Liver (tissue), 9 donors: ENCODE results near the gene SLC29A3. TPM values are rescaled to one million over a fixed set of nuclear protein-coding genes. Genes with fewer than 3 reads are reported as not detected.

Experiments
- DNase-seq: peaks from one replicate; pipeline ENCODE4 v3.0.0-alpha.2; 2017; ENCODE audit warnings: low spot score
- H3K27ac ChIP-seq, 2 donors: one replicate each; pipeline ENCODE4 v1.7.0; 2013; ENCODE audit warnings: inconsistent platforms in 2 of 2, low read length in 2 of 2, control low read depth in 1 of 2, low read depth in 1 of 2, mild to moderate bottlenecking in 1 of 2
- H3K27me3 ChIP-seq, 4 donors: one replicate each; pipeline versions ENCODE4 v1.6.1 to v1.7.0; 2013; ENCODE audit warnings: low read length in 3 of 4, inconsistent platforms in 1 of 4, mild to moderate bottlenecking in 1 of 4, moderate library complexity in 1 of 4; ENCODE audit not compliant: control insufficient read depth in 4 of 4, insufficient read depth in 4 of 4
- H3K36me3 ChIP-seq, 4 donors: one replicate each; pipeline versions ENCODE4 v1.6.1 to v1.7.0; 2013; ENCODE audit warnings: low read length in 3 of 4, mild to moderate bottlenecking in 3 of 4, low read depth in 1 of 4, moderate library complexity in 1 of 4; ENCODE audit not compliant: control insufficient read depth in 4 of 4, insufficient read depth in 3 of 4
- H3K4me1 ChIP-seq, 4 donors: one replicate each; pipeline versions ENCODE4 v1.6.1 to v1.7.0; 2013; ENCODE audit warnings: low read length in 3 of 4, mild to moderate bottlenecking in 3 of 4, moderate library complexity in 1 of 4; ENCODE audit not compliant: control insufficient read depth in 4 of 4, insufficient read depth in 4 of 4
- H3K4me3 ChIP-seq, 3 donors: one replicate each; pipeline versions ENCODE4 v1.6.1 to v1.7.0; 2013; ENCODE audit warnings: low read length in 3 of 3, control low read depth in 1 of 3, low read depth in 1 of 3, mild to moderate bottlenecking in 1 of 3
- H3K9ac ChIP-seq, 2 donors: one replicate each; pipeline ENCODE4 v1.7.0; 2013; ENCODE audit warnings: low read length in 2 of 2, mild to moderate bottlenecking in 2 of 2, moderate library complexity in 2 of 2, control low read depth in 1 of 2, low read depth in 1 of 2
- H3K9me3 ChIP-seq, 4 donors: one replicate each; pipeline versions ENCODE4 v1.6.1 to v1.7.0; 2013; ENCODE audit warnings: low read length in 3 of 4; ENCODE audit not compliant: control insufficient read depth in 4 of 4
- ATF3 ChIP-seq: IDR thresholded peaks from 2 replicates; pipeline ENCODE4 v1.6.1; 2016; ENCODE audit warnings: antibody characterized with exemption
- EGR1 ChIP-seq, 2 donors: IDR thresholded peaks; 2 replicates each; pipeline ENCODE4 v1.6.1; 2016 to 2018; ENCODE audit warnings: antibody characterized with exemption in 2 of 2, low read depth in 2 of 2
- FOXA1 ChIP-seq: IDR thresholded peaks from 2 replicates; pipeline ENCODE4 v1.6.1; 2016; ENCODE audit warnings: antibody characterized with exemption
- HNF4A ChIP-seq, 2 donors: conservative IDR thresholded peaks; 2 replicates each; pipeline ENCODE4 v1.6.1; 2016; ENCODE audit warnings: antibody characterized with exemption in 2 of 2, mild to moderate bottlenecking in 2 of 2
- HNF4G ChIP-seq: IDR thresholded peaks from 2 replicates; pipeline ENCODE4 v1.6.1; 2016; ENCODE audit warnings: antibody characterized with exemption
- JUND ChIP-seq, 2 donors: IDR thresholded peaks; 2 replicates each; pipeline ENCODE4 v1.6.1; 2016; ENCODE audit warnings: antibody characterized with exemption in 2 of 2
- NR2F2 ChIP-seq: IDR thresholded peaks from 2 replicates; pipeline ENCODE4 v1.6.1; 2016; ENCODE audit warnings: antibody characterized with exemption
- RAD21 ChIP-seq, 2 donors: IDR thresholded peaks; 2 replicates each; pipeline ENCODE4 v1.6.1; 2016; ENCODE audit warnings: antibody characterized with exemption in 2 of 2, mild to moderate bottlenecking in 2 of 2
- REST ChIP-seq: IDR thresholded peaks from 2 replicates; pipeline ENCODE4 v1.6.1; 2016; ENCODE audit warnings: antibody characterized with exemption, mild to moderate bottlenecking
- RXRA ChIP-seq, 2 donors: IDR thresholded peaks; 2 replicates each; pipeline ENCODE4 v1.6.1; 2017 to 2018; ENCODE audit warnings: antibody characterized with exemption in 2 of 2, mild to moderate bottlenecking in 1 of 2
- SP1 ChIP-seq: IDR thresholded peaks from 2 replicates; pipeline ENCODE4 v1.6.1; 2018; ENCODE audit warnings: antibody characterized with exemption, mild to moderate bottlenecking
- TAF1 ChIP-seq: conservative IDR thresholded peaks from 2 replicates; pipeline ENCODE4 v1.6.1; 2016; ENCODE audit warnings: antibody characterized with exemption, mild to moderate bottlenecking
- YY1 ChIP-seq: IDR thresholded peaks from 2 replicates; pipeline ENCODE4 v1.6.1; 2016; ENCODE audit warnings: antibody characterized with exemption, mild to moderate bottlenecking
- WGBS: extraction: QIAGEN DNeasy Blood & Tissue Kit; methylation state at CpG from one replicate; pipeline ENCODE4 v1.1.7; 2013; 5-methylcytosine and 5-hydroxymethylcytosine counted together
- polyA plus RNA-seq, 2 donors: library from polyadenylated mRNA; stranded (reverse) in 1 of 2; unstranded in 1 of 2; fragments of 200-250 nt in 1 of 2; fragments of >200 nt in 1 of 2; fragmentation: Nextera tagmentation in 1 of 2; extraction: Ambion mirVana in 1 of 2; gene quantifications; one replicate each; pipeline versions ENCODE4 v1.2.1 to v1.2.3, GENCODE V29; 2013 to 2015
- total RNA-seq, 2 donors: library from RNA; depleted of rRNA; stranded (reverse); fragments of >200 nt; gene quantifications; one replicate each; pipeline ENCODE4 v1.2.3, GENCODE V29; 2014
- TF ChIP-seq, protein P1 (sequence below): fragments of 150-350 bp; IDR thresholded peaks from 2 replicates; pipeline ENCODE4 v1.5.1; 2017; ENCODE audit warnings: improper control_type of control experiment, low read depth, low read length; ENCODE audit not compliant: missing input control
- TF ChIP-seq, protein P2 (sequence below): IDR thresholded peaks from 2 replicates; pipeline ENCODE4 v1.6.1; 2016; ENCODE audit warnings: antibody characterized with exemption
- TF ChIP-seq, protein P3 (sequence below): IDR thresholded peaks from 2 replicates; pipeline ENCODE4 v1.6.1; 2016; ENCODE audit warnings: antibody characterized with exemption
- donor health status: healthy.
- donor health status: healthy.
- donor health status: healthy.
- donor health status: healthy.
- donor health status: healthy.

Gene SLC29A3
- total and polyA plus RNA-seq, 4 donors, result 3.1 to 11.9 (median 5.3) TPM

GRCh38 chr10:71349406-71349805 lies 30.3 kb downstream of the SLC29A3 start:
- H3K9me3 ChIP-seq, result no peaks in the 10 kb centered on the region
- H3K27ac ChIP-seq, result no peak overlapping the region
- no peaks in the 10 kb centered on the region for H3K27me3 ChIP-seq
- TF ChIP-seq JUND (IDR thresholded peaks at IDR 0.05) (no peak), REST (no peak), HNF4G (no peak), EGR1 (IDR thresholded peaks at IDR 0.05; ENCODE audit: low read depth in 2 of 2) (no peak), SP1 (no peak), YY1 (no peak), HNF4A (conservative IDR thresholded peaks at IDR 0.05) (no peak), RXRA (IDR thresholded peaks at IDR 0.05) (no peak), ATF3 (no peak)
- TF ChIP-seq, protein P1, sequence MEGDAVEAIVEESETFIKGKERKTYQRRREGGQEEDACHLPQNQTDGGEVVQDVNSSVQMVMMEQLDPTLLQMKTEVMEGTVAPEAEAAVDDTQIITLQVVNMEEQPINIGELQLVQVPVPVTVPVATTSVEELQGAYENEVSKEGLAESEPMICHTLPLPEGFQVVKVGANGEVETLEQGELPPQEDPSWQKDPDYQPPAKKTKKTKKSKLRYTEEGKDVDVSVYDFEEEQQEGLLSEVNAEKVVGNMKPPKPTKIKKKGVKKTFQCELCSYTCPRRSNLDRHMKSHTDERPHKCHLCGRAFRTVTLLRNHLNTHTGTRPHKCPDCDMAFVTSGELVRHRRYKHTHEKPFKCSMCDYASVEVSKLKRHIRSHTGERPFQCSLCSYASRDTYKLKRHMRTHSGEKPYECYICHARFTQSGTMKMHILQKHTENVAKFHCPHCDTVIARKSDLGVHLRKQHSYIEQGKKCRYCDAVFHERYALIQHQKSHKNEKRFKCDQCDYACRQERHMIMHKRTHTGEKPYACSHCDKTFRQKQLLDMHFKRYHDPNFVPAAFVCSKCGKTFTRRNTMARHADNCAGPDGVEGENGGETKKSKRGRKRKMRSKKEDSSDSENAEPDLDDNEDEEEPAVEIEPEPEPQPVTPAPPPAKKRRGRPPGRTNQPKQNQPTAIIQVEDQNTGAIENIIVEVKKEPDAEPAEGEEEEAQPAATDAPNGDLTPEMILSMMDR, result no peak
- H3K36me3 ChIP-seq, result no peaks in the 10 kb centered on the region
- no peak overlapping the region for H3K4me3 ChIP-seq
- H3K4me1 ChIP-seq, result peaks cover 15 to 48% (median 35%) of the 10 kb centered on the region in 4 donors
- H3K9ac ChIP-seq, result no peak overlapping the region
- 97% methylated on average over 7 of the region's 7 CpGs for WGBS
- no peak for DNase-seq

DNA sequence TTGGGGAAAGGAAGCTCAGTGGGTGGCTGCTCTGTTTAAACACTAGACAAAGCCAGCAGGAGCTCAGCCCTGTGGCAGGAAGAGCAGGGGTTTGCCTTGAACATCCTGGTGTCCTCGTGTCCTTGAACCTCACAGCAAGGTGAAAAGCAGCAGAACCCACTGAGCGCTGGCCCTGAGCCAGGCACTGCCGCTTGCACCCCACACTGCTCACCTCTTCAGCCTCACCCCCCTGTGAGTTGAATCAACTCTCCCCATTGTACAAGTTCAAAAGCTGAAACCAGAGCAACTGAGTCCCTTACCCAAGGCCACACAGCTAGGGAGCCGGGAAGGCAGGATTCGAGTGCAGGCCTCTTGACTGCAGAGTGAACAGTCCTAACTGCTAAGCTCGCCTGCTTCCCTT lies 32.0 kb downstream of the SLC29A3 start:
- Histone ChIP-seq H3K4me3 (no peak overlapping the region), H3K9me3 (no peaks in the 10 kb centered on the region), H3K4me1 (peaks cover 5 to 37% (median 30%) of the 10 kb centered on the region in 4 donors), H3K9ac (no peak overlapping the region), H3K27ac (no peak overlapping the region), H3K27me3 (no peaks in the 10 kb centered on the region), H3K36me3 (no peaks in the 10 kb centered on the region)
- 93% methylated on average over 6 of the region's 6 CpGs for WGBS
- no peak for DNase-seq
- TF ChIP-seq FOXA1, result no peak
- TF ChIP-seq SP1, result no peak
- TF ChIP-seq HNF4G, result no peak
- TF ChIP-seq RAD21 (IDR thresholded peaks at IDR 0.05), result no peak
- TF ChIP-seq YY1, result no peak
- no peak for TF ChIP-seq ATF3
- TF ChIP-seq, protein P2, sequence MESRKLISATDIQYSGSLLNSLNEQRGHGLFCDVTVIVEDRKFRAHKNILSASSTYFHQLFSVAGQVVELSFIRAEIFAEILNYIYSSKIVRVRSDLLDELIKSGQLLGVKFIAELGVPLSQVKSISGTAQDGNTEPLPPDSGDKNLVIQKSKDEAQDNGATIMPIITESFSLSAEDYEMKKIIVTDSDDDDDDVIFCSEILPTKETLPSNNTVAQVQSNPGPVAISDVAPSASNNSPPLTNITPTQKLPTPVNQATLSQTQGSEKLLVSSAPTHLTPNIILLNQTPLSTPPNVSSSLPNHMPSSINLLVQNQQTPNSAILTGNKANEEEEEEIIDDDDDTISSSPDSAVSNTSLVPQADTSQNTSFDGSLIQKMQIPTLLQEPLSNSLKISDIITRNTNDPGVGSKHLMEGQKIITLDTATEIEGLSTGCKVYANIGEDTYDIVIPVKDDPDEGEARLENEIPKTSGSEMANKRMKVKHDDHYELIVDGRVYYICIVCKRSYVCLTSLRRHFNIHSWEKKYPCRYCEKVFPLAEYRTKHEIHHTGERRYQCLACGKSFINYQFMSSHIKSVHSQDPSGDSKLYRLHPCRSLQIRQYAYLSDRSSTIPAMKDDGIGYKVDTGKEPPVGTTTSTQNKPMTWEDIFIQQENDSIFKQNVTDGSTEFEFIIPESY, result no peak
- TF ChIP-seq, protein P3, sequence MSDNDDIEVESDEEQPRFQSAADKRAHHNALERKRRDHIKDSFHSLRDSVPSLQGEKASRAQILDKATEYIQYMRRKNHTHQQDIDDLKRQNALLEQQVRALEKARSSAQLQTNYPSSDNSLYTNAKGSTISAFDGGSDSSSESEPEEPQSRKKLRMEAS, result no peak
- TF ChIP-seq EGR1 (IDR thresholded peaks at IDR 0.05; ENCODE audit: low read depth in 2 of 2), result no peak
- TF ChIP-seq HNF4A (conservative IDR thresholded peaks at IDR 0.05), result no peak
- TF ChIP-seq TAF1, result no peak
- TF ChIP-seq NR2F2, result no peak
- TF ChIP-seq, protein P1, result no peak
